8988T (cell line): ENCODE measurements around the gene GPR37L1.

Experiments
- DNase-seq: peaks from one replicate; pipeline ENCODE4 v3.0.0; 2011

GPR37L1 gene, protein sequence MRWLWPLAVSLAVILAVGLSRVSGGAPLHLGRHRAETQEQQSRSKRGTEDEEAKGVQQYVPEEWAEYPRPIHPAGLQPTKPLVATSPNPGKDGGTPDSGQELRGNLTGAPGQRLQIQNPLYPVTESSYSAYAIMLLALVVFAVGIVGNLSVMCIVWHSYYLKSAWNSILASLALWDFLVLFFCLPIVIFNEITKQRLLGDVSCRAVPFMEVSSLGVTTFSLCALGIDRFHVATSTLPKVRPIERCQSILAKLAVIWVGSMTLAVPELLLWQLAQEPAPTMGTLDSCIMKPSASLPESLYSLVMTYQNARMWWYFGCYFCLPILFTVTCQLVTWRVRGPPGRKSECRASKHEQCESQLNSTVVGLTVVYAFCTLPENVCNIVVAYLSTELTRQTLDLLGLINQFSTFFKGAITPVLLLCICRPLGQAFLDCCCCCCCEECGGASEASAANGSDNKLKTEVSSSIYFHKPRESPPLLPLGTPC

GRCh38 chr1:202122639-202123335 is at the start of gene GPR37L1:
TSS of gene GPR37L1 (plus strand) at chr1:202122917. CDS start at chr1:202122964, 47 bp downstream.
- DNase-seq = peak; percentile 56

- no peak for DNase-seq
These were observed 49.5 kb upstream of the GPR37L1 start for GRCh38 chr1:202073206-202073605.

GRCh38 chr1:202074985-202075384 is 47.7 kb upstream of the GPR37L1 start:
- DNase-seq = no peak

DNA sequence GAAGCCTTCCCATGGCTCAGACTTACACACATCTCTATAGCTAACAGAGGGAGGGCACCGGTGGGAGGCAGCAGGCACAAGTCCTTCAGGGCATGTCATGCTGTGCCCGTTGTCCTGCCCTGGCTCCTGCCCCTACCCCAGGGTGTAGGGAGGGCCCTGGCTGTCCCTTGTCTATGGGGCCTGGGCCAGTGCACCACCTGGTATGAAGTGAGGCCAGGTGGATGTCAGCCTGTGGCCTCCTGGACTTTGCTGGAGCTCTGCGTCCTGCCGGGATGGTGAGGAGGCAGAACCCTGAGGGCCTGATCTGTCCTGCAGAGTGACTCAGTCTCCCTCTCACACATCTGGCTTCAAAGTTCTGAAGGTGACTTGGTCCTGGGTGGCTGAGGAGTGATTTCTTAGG is 47.3 kb upstream of the GPR37L1 start:
- DNase-seq = no peak

DNA sequence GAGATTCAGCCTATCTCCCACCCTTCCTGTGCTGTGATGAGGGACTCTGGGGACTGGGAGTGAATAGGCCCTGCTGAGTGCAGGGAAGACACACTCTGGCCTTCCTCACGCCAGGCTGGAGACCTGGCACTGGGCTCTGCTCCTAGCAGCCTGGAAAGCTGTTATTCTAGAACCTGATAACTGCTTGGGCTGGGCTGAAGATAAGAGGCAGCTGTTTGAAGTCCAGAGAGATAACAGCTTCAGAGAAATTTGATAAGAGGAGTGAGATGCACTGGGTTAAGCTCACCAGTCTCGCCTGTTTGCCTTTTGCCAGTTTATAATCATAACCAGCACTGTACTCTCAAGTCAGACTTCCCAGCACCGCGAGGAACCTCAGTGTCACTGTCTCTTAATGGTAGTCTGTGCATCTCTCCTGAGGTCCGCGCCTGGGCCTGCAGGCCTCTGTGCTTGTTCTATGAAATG is 46.6 kb upstream of the GPR37L1 start:
- no peak for DNase-seq

GRCh38 chr1:202078241-202078640 is 44.5 kb upstream of the GPR37L1 start:
- DNase-seq = no peak

DNA sequence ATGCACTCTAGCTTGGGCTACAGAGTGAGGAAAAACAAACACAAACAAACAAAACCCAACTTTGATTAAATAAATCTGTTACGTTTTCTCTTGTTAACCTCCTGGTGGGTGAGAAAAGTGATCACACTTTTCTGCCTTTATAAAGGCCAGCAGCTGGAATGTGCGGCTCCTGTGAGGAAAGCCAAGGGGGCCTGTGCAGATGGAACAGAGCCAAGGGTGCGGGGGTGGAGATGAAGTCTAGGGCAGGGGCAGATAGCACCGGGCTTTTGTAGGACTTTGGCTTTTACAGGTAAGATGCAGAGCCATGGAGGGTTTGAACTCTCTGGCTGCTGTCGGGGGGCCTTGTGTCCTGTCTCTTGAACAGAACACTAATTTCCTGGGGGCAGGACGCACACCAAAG is 40.7 kb upstream of the GPR37L1 start:
- DNase-seq = no peak

DNA sequence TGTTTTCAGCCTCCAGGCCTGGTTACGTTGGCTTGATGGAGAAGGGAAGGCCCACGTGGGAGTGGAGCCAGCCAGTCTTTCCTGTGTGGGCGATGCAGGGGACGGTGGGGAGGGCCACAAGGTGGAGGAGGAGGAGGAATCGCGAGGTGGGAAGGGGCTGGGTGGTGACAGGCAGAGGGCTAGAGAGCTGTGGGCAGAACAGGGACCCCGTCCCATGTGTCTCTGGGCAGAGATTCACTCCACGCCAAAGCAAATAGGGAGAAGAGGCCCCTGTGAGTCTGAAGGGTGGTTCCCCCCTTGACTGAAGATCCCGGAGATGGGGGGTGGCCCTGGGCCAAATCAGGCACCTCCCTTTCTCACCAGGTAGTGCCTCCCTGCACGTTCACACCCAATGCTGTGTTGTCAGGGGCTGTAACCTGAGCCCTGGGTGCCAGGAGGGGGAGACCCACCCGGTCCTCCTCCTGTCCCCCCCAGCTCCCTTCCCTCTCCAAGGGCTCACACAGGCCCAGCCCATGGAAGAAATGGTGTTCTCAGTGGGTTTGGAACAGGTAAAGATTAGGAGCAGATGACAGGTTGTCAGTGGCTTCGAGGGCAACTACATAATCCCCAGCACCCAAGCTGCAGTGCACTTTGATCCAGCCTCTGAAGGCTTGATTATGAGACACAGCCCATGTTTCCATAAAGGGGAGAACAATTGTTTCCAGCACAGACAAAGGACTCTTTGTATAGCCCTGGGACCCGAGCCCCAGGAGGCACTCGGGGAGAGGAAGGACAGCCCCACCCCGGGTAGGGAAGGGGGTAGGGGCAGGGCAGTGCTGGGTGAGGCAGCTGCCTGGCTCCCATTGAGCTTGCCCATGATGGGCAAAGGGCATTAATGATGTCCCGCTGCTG is 37.7 kb upstream of the GPR37L1 start:
- DNase-seq = no peak

DNA sequence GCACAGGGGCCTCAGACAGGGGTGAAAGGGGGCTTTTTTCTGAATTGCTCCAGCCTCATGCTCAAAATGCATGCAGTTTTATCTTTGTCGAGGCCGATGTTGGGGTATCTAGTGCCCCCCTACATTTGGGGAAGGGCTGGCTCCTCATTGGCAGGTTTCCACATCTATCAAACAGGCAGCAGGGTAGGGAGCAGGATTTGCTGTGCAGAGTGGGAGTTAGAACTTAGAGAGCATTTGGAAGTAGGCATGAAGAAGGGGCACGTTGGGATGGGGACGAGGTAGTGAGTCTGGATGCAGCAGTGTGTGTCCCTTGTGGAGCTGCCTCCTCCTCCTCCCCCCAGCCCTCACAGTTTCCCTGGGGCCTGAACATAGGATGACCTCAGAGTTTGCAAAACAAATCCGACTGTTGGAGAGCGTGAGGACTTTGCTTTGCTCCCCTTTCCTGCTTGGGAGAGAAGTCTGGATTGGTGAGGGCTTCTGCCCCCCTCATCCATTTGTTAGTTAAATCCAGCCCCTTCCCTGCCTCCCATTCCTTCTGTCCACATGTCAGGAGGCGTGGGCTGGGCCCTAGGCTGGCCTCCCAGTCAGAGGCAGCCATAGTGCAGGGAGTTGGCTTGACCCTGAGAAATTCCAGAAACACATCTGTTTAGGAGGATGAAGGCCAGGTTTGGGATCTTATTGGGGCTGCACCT is 36.9 kb upstream of the GPR37L1 start:
- DNase-seq = no peak

- DNase-seq = no peak
These were observed 36.0 kb upstream of the GPR37L1 start for GRCh38 chr1:202086579-202087350.

GRCh38 chr1:202088206-202088605 is 34.5 kb upstream of the GPR37L1 start:
- no peak for DNase-seq

- no peak for DNase-seq
These were observed 31.7 kb upstream of the GPR37L1 start for GRCh38 chr1:202090994-202091393.

DNA sequence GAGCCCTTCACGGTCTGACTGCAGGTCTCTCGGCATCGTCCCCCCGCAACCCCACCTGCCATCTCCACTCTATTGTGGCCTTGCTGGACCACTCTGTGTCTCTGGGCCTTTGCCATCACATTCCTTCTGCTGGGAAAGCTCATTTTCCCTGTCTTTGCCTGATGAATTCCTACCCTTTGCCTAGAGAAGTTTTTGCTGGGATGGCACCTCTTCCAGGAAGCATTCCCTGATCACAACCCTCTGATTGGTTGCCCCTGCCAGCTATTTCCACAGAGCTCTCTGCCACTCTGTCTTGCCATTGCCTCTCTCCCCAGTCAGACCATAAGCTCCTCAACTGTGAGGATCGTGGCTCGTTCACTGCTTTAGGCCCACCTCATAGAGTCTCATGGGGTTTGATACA is 28.9 kb upstream of the GPR37L1 start:
- DNase-seq = no peak

DNA sequence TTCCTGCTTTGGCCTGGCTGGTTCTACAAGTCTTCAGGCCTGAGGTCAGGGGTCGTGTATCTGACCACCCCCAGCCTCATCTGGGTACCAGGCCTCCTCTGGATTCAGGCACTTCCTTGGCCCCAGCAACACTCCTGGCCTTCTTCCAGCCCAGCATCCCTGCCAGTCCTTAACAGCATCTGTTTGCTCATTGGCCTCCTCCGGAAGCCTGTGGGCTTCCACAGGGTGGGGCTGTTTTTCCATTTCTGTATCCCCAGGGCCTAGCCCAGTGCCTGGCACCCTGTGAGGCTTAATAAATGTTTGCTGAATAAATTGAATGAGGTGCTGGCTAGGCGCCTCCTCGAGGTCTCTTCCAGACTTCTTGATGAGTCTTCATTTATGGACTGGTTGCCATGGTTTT is 21.5 kb upstream of the GPR37L1 start:
- DNase-seq = no peak

DNA sequence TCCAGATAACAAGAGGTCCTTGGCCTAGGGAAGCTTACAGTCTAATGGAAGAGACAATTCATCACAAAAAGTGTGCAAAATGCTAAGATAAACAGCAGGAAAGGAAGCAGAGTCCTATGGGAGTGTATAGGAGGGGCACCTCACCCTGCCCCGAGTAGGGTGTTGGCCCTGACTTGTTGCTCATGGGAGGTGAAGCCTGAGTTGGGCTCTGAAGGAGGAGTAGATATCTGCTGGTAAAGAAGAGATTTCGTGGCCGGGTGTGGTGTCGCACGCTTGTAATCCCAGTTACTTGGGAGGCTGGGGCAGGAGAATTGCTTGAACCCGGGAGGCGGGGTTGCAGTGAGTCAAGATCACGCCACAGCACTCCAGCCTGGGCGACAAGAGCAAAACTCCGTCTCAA is 18.6 kb upstream of the GPR37L1 start:
- DNase-seq = no peak

DNA sequence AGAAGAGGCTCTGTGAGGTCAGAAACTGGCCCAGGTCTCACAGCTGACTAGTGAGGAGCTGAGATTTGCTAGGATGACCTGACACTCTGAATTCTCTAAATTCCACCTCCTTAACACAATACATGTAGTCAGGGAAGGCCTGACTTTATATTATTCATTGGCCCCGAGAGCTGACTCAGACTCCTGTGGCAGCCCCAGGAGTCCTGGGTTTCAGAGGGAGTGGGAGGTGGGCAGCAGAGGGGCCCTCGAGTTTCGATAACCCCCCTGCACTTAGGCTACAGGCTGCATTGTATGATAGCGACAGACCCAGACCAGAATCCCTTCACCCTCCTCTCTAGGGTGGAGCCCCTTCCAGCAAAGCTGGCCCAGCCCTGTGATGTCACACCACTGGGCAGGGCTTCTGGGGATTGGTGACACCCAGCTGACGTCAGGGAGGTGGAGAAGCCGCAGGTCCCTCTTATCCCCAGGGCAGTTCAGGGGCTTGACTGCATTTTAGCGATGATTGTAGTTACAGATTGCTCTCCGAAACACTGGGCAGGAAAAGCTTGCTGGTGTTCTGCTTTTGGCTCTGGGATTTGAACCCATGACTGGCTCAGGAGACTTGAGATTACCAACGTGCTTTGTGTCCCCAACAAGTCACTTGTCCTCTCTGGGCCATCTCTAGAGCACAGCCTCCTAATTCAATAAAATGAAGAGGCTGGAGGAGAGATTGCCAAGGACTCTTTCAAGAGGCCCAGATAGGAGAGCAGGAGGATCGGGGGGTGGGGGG is 17.0 kb upstream of the GPR37L1 start:
- no peak for DNase-seq

DNA sequence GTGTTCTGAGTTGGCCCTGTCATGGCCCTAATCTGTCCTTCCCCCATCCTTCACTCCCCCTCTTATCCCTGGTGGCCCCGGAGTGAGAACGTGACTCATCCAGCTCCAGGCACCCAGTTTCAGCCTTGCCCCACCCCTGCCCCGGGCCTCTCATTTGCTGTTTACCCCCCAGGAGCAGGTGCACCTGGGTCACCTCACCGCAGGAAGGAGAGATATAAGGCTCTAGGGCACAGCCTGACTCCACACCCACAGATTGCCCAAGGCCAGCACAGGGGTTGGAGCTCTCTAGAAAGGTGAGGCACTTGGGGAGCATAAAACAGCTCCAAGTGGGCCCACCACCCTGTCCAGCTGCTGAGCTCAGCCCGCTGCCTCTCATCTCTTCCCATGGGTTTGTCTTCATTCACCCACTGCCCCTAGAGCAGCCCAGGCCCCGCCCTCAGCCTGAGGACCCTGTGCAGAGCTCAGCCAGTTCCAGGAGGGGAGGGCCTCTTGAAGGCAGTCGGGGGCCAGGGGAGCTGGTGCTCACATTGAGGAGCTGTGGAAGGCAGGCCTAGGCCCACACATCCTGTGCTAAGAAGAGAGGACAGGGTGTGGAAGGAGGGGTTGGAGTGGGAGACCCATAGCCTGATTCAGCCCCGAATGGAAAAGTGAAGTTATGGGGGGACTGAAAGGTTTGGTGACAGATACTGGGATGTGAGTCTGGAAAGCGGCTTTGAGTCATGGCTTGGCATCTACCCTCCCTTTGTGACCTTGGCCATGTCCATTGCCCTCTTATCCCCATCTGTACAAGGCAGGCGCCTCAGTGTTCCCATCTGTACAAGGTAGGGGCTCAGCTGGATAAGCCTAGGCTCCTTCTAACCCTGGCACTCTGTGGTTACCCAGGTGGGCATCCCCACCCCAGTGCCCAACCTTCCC is 16.1 kb upstream of the GPR37L1 start:
- DNase-seq = no peak

DNA sequence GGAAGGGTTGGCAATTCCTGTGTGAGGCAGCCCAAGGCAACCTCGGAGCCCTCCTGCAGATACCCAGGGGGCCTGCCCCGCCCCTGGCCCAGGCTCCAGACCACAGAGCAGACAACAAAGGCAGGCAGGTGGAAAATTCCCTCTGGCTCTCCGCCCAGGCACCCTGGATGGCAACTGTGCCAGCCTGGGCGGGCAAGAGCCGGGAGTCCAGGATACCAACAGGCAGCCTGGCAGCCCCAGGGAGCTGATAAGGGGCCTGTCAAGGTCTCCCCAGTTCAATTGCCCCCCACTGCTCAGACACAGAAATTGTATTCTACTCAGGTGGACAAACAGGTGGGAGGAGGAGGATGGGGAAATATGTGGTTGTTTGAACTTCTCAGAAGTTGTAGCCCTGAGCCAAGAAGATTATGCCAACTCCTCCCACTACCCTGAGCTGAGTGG is 15.4 kb upstream of the GPR37L1 start:
- no peak for DNase-seq
